Caco-2 (cell line): ENCODE data around the gene DNM1L. TPM values are rescaled to one million over a fixed set of nuclear protein-coding genes. Genes with fewer than 3 reads are reported as not detected.

Experiments
- BruUV-seq: library from RNA; stranded (reverse); fragments of 400-500 nt; replicated peaks from 2 replicates; lab custom pipeline; 2021; lab: Mats Ljungman, UMichigan
- CTCF ChIA-PET: fragments of 300-600 bp; sonication (Branson Sonifier 250); formaldehyde crosslinking; loops from one replicate; lab custom pipeline; 2022; ENCODE audit warnings: antibody characterized with exemption; lab: Charles Lee
- POLR2A ChIA-PET: fragments of 300-600 bp; sonication (Branson Sonifier 250); formaldehyde crosslinking; loops from one replicate; lab custom pipeline; 2022; ENCODE audit warnings: antibody characterized with exemption; lab: Charles Lee
- DNase-seq, 2 experiments: peaks; one replicate each; pipeline versions ENCODE4 v3.0.0 to v3.0.0-alpha.2; 2020 to 2022
- H3K27me3 ChIP-seq: replicated peaks from 2 replicates; pipeline ENCODE4 v1.6.0; 2011; ENCODE audit warnings: low read length; ENCODE audit not compliant: control insufficient read depth, insufficient read depth
- H3K36me3 ChIP-seq: 2 replicates; pipeline ENCODE4 v1.5.1; 2011; ENCODE audit warnings: low read length; ENCODE audit not compliant: control insufficient read depth, insufficient read depth
- H3K4me1 ChIP-seq: fragments of 250-450 bp; sonication (Bioruptor Pico); 2 replicates; pipeline ENCODE4 v1.5.1; 2020; ENCODE audit warnings: mild to moderate bottlenecking
- H3K4me3 ChIP-seq: 2 replicates; pipeline ENCODE4 v1.5.1; 2011; ENCODE audit warnings: low read depth, mild to moderate bottlenecking, control low read depth, low read length
- H3K9me3 ChIP-seq: fragments of 250-450 bp; sonication (Bioruptor Pico); 2 replicates; pipeline ENCODE4 v1.5.1; 2020; ENCODE audit warnings: mild to moderate bottlenecking, moderate library complexity
- H3K27ac Mint-ChIP-seq: one replicate; pipeline ENCODE4 v1.8.0; 2022; ENCODE audit warnings: mixed read lengths; ENCODE audit not compliant: unreplicated experiment
- H3K27me3 Mint-ChIP-seq: one replicate; pipeline ENCODE4 v1.8.0; 2022; ENCODE audit warnings: mixed read lengths; ENCODE audit not compliant: insufficient read depth, unreplicated experiment
- H3K36me3 Mint-ChIP-seq: one replicate; pipeline ENCODE4 v1.8.0; 2022; ENCODE audit warnings: mild to moderate bottlenecking, mixed read lengths; ENCODE audit not compliant: insufficient read depth, unreplicated experiment
- H3K4me1 Mint-ChIP-seq: one replicate; pipeline ENCODE4 v1.8.0; 2022; ENCODE audit warnings: low read depth, mixed read lengths; ENCODE audit not compliant: unreplicated experiment
- H3K4me3 Mint-ChIP-seq: one replicate; pipeline ENCODE4 v1.8.0; 2022; ENCODE audit warnings: mild to moderate bottlenecking, moderate library complexity, mixed read lengths; ENCODE audit not compliant: unreplicated experiment
- H3K9me3 Mint-ChIP-seq: one replicate; pipeline ENCODE4 v1.8.0; 2022; ENCODE audit warnings: mixed read lengths; ENCODE audit not compliant: unreplicated experiment
- intact Hi-C: fragments of 100-400 bp; cut with micrococcal nuclease; formaldehyde crosslinking; loops from one replicate; pipeline ENCODE4 v1.10.0; 2022; ENCODE audit not compliant: unreplicated experiment
- total RNA-seq: library from RNA; stranded (reverse); gene quantifications from 2 replicates; pipeline ENCODE4 v1.2.3, GENCODE V29; 2022
- TF ChIP-seq, protein P1 (sequence below), 2 experiments: fragments of 200-600 bp in 1 of 2; IDR thresholded peaks; 1 replicate in 1 of 2; 2 replicates in 1 of 2; pipeline versions ENCODE4 v1.5.1 to v1.8.0; 2011 to 2022; ENCODE audit warnings: antibody characterized with exemption in 1 of 2, control low read depth in 1 of 2, inconsistent platforms in 1 of 2, low read depth in 1 of 2, low read length in 1 of 2, mild to moderate bottlenecking in 1 of 2, moderate library complexity in 1 of 2; ENCODE audit not compliant: insufficient read depth in 1 of 2, severe bottlenecking in 1 of 2, unreplicated experiment in 1 of 2

The DNM1L gene
- total RNA-seq, 1 experiment from 2014 or later = 136 TPM

DNA sequence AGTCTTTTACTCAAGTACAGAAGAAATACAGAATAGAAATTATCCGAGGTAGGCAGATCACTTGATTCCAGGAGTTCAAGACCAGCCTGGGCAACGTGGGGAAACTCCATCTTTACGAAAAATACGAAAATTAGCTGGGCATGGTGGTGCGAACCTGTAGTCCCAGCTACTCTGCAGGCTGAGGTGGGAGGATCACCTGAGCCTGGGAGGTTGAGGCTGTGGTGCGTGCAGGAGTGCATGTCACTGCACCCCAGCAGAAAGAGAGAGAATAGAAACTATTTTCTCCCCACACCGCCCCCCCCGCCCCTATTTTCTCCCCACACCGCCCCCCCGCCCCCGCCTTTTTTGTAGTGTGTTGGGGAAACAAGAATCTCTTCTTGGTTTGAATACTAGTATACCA lies 2.2 kb downstream of the DNM1L start:
- H3K27ac Mint-ChIP-seq = no peak overlapping the region
- H3K4me1 ChIP-seq = peaks cover 22% of the 10 kb centered on the region
- peak overlapping the region; percentile 97 for H3K4me3 Mint-ChIP-seq
- no peaks in the 10 kb centered on the region for H3K9me3 ChIP-seq
- BruUV-seq = no TSS peak
- ChIA-PET CTCF (no interaction called here), POLR2A (no interaction called here)
- TF ChIP-seq, protein P1, sequence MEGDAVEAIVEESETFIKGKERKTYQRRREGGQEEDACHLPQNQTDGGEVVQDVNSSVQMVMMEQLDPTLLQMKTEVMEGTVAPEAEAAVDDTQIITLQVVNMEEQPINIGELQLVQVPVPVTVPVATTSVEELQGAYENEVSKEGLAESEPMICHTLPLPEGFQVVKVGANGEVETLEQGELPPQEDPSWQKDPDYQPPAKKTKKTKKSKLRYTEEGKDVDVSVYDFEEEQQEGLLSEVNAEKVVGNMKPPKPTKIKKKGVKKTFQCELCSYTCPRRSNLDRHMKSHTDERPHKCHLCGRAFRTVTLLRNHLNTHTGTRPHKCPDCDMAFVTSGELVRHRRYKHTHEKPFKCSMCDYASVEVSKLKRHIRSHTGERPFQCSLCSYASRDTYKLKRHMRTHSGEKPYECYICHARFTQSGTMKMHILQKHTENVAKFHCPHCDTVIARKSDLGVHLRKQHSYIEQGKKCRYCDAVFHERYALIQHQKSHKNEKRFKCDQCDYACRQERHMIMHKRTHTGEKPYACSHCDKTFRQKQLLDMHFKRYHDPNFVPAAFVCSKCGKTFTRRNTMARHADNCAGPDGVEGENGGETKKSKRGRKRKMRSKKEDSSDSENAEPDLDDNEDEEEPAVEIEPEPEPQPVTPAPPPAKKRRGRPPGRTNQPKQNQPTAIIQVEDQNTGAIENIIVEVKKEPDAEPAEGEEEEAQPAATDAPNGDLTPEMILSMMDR (IDR thresholded peaks at IDR 0.05; ENCODE audit: insufficient read depth in 1 of 2, low read depth in 1 of 2, low read length in 1 of 2, severe bottlenecking in 1 of 2, unreplicated experiment in 1 of 2) = no peak
- peaks cover 19% of the 10 kb centered on the region for H3K4me1 Mint-ChIP-seq
- H3K36me3 Mint-ChIP-seq = peaks cover 58% of the 10 kb centered on the region
- no peaks in the 10 kb centered on the region for H3K36me3 ChIP-seq
- H3K27me3 ChIP-seq = no peaks in the 10 kb centered on the region
- intact Hi-C loops = no loop called here
- H3K9me3 Mint-ChIP-seq = no peaks in the 10 kb centered on the region
- no peak overlapping the region for H3K4me3 ChIP-seq
- no peaks in the 10 kb centered on the region for H3K27me3 Mint-ChIP-seq
- DNase-seq = no peak

- ChIA-PET POLR2A (interaction anchor here (0.5 to 0.8 kb wide), 2 partner anchors 8 to 59 kb away, joined by 3 to 5 read pairs; no protein-coding TSS in a partner anchor), CTCF (no interaction called here)
- Mint-ChIP-seq H3K4me1 (peaks cover 10% of the 10 kb centered on the region), H3K9me3 (no peaks in the 10 kb centered on the region), H3K36me3 (peaks cover 53% of the 10 kb centered on the region), H3K4me3 (no peak overlapping the region), H3K27me3 (no peaks in the 10 kb centered on the region), H3K27ac (no peak overlapping the region)
- intact Hi-C loops = no loop called here
- Histone ChIP-seq H3K4me1 (no peaks in the 10 kb centered on the region), H3K27me3 (no peaks in the 10 kb centered on the region), H3K9me3 (no peaks in the 10 kb centered on the region), H3K4me3 (no peak overlapping the region), H3K36me3 (no peaks in the 10 kb centered on the region; the same call in 1 of the 2 replicates)
- TF ChIP-seq, protein P1 (IDR thresholded peaks at IDR 0.05; ENCODE audit: insufficient read depth in 1 of 2, low read depth in 1 of 2, low read length in 1 of 2, severe bottlenecking in 1 of 2, unreplicated experiment in 1 of 2) = no peak
- no peak for DNase-seq
- BruUV-seq = no TSS peak
These were observed 7.2 kb downstream of the DNM1L start for GRCh38 chr12:32686340-32686739.

GRCh38 chr12:32688786-32689185 lies 9.7 kb downstream of the DNM1L start:
- no peak overlapping the region for H3K27ac Mint-ChIP-seq
- H3K36me3 Mint-ChIP-seq = peaks cover 40% of the 10 kb centered on the region
- H3K4me3 Mint-ChIP-seq = no peak overlapping the region
- no peaks in the 10 kb centered on the region for H3K27me3 Mint-ChIP-seq
- no peaks in the 10 kb centered on the region for H3K9me3 ChIP-seq
- intact Hi-C loops = no loop called here
- H3K9me3 Mint-ChIP-seq = no peaks in the 10 kb centered on the region
- H3K4me1 Mint-ChIP-seq = peaks cover 4% of the 10 kb centered on the region
- ChIA-PET POLR2A (no interaction called here), CTCF (interaction anchor here (0.6 kb wide), 1 partner anchor 18 kb away, joined by 3 read pairs; no protein-coding TSS in a partner anchor)
- no peaks in the 10 kb centered on the region for H3K27me3 ChIP-seq
- TF ChIP-seq, protein P1 (IDR thresholded peaks at IDR 0.05; ENCODE audit: insufficient read depth in 1 of 2, low read depth in 1 of 2, low read length in 1 of 2, severe bottlenecking in 1 of 2, unreplicated experiment in 1 of 2) = no peak
- H3K4me1 ChIP-seq = no peaks in the 10 kb centered on the region
- DNase-seq = no peak
- BruUV-seq = no TSS peak
- H3K36me3 ChIP-seq = no peaks in the 10 kb centered on the region; the same call in 1 of the 2 replicates
- H3K4me3 ChIP-seq = no peak overlapping the region
